T-helper 17 cell (primary cell): ENCODE measurements around the gene TBC1D22A. TPM values are rescaled to one million over a fixed set of nuclear protein-coding genes. Genes with fewer than 3 reads are reported as not detected.
"Not testable (repeated sequence)": the region's sequence is repeated elsewhere in the genome, so short reads cannot be mapped to it uniquely, and the experiment has no call there.

Experiments
- ATAC-seq: fragments of 150-1000 bp; cut with Tn5 transposase; 2 replicates; pipeline ENCODE4 v1.10.0; 2021; ENCODE audit warnings: mild to moderate bottlenecking, moderate library complexity
- DNase-seq, 3 donors: peaks; one replicate each; pipeline versions ENCODE4 v3.0.0 to v3.0.0-alpha.2; 2020 to 2021
- H3K9me3 ChIP-seq: one replicate; pipeline ENCODE4 v1.7.0; 2013; ENCODE audit warnings: low read length, mild to moderate bottlenecking; ENCODE audit not compliant: control insufficient read depth, poor library complexity, severe bottlenecking
- H3K27ac Mint-ChIP-seq: one replicate; pipeline ENCODE4 v1.8.0; 2022; ENCODE audit warnings: mild to moderate bottlenecking, moderate library complexity, mixed read lengths
- H3K27me3 Mint-ChIP-seq: one replicate; pipeline ENCODE4 v1.8.0; 2022; ENCODE audit warnings: mixed read lengths
- H3K36me3 Mint-ChIP-seq: one replicate; pipeline ENCODE4 v1.8.0; 2022; ENCODE audit warnings: low read depth, mixed read lengths
- H3K4me1 Mint-ChIP-seq: one replicate; pipeline ENCODE4 v1.8.0; 2022; ENCODE audit warnings: mild to moderate bottlenecking, mixed read lengths
- H3K4me3 Mint-ChIP-seq: one replicate; pipeline ENCODE4 v1.8.0; 2022; ENCODE audit warnings: mild to moderate bottlenecking, moderate library complexity, mixed read lengths
- total RNA-seq, 4 donors: library from RNA in 2 of 4; stranded (reverse) in 2 of 4; gene quantifications; one replicate each; pipeline ENCODE4 v1.2.3 and lab custom pipeline; 2022 to 2026

TBC1D22A gene
- total RNA-seq, 2 donors from 2014 or later, result 42.1 to 43.8 TPM

GRCh38 chr22:46731246-46732040 is 31.0 kb upstream of the TBC1D22A start:
- Mint-ChIP-seq H3K27ac (peak overlapping the region; percentile 97), H3K4me3 (peak overlapping the region; percentile 92), H3K27me3 (no peaks in the 10 kb centered on the region), H3K4me1 (peaks cover 56% of the 10 kb centered on the region), H3K36me3 (peaks cover 3% of the 10 kb centered on the region)
- no peaks in the 10 kb centered on the region for H3K9me3 ChIP-seq
- ATAC-seq (peak; percentile 14), DNase-seq (no peak)

GRCh38 chr22:46732041-46732379 is 30.4 kb upstream of the TBC1D22A start:
- Mint-ChIP-seq H3K4me3 (peak overlapping the region; percentile 92), H3K4me1 (peaks cover 58% of the 10 kb centered on the region), H3K27me3 (no peaks in the 10 kb centered on the region), H3K27ac (peak overlapping the region; percentile 97), H3K36me3 (peaks cover 3% of the 10 kb centered on the region)
- DNase-seq, result no peak
- no peaks in the 10 kb centered on the region for H3K9me3 ChIP-seq
- ATAC-seq, result no peak

- peaks cover 58% of the 10 kb centered on the region for H3K4me1 Mint-ChIP-seq
- peak overlapping the region; percentile 92 for H3K4me3 Mint-ChIP-seq
- peaks cover 5% of the 10 kb centered on the region for H3K36me3 Mint-ChIP-seq
- no peaks in the 10 kb centered on the region for H3K9me3 ChIP-seq
- ATAC-seq (no peak), DNase-seq (no peak)
- H3K27ac Mint-ChIP-seq, result peak overlapping the region; percentile 97
- no peaks in the 10 kb centered on the region for H3K27me3 Mint-ChIP-seq
Measured at GRCh38 chr22:46732513-46732912, 29.9 kb upstream of the TBC1D22A start.

GRCh38 chr22:46734213-46734722 is 28.2 kb upstream of the TBC1D22A start:
- Mint-ChIP-seq H3K27ac (peak overlapping the region; percentile 99), H3K4me3 (peak overlapping the region; percentile 100)
- not testable (repeated sequence) for ATAC-seq

GRCh38 chr22:46734830-46735453 is 27.5 kb upstream of the TBC1D22A start:
- H3K9me3 ChIP-seq, result no peaks in the 10 kb centered on the region
- Mint-ChIP-seq H3K36me3 (peaks cover 5% of the 10 kb centered on the region), H3K27ac (peak overlapping the region; percentile 99), H3K4me3 (peak overlapping the region; percentile 100), H3K27me3 (no peaks in the 10 kb centered on the region), H3K4me1 (peaks cover 54% of the 10 kb centered on the region)
- peak; percentile 70 to 86 (median 83) for DNase-seq
- ATAC-seq, result peak; percentile 65

More at GRCh38 chr22:46734213-46734722, 28.2 kb upstream of the TBC1D22A start:
- not testable (repeated sequence) for H3K9me3 ChIP-seq, H3K36me3 Mint-ChIP-seq, H3K27me3 Mint-ChIP-seq, DNase-seq
- peaks cover 54% of the 10 kb centered on the region for H3K4me1 Mint-ChIP-seq

GRCh38 chr22:46735747-46736608 is 26.5 kb upstream of the TBC1D22A start:
- ATAC-seq, result no peak
- no peaks in the 10 kb centered on the region for H3K9me3 ChIP-seq
- H3K27me3 Mint-ChIP-seq, result no peaks in the 10 kb centered on the region
- H3K4me3 Mint-ChIP-seq, result peak overlapping the region; percentile 100
- no peak for DNase-seq
- H3K27ac Mint-ChIP-seq, result peak overlapping the region; percentile 99
- H3K36me3 Mint-ChIP-seq, result peaks cover 5% of the 10 kb centered on the region
- peaks cover 45% of the 10 kb centered on the region for H3K4me1 Mint-ChIP-seq

GRCh38 chr22:46736705-46737104 is 25.7 kb upstream of the TBC1D22A start:
- H3K27me3 Mint-ChIP-seq, result no peaks in the 10 kb centered on the region
- DNase-seq, result no peak
- H3K27ac Mint-ChIP-seq, result peak overlapping the region; percentile 99
- ATAC-seq, result no peak
- peak overlapping the region; percentile 100 for H3K4me3 Mint-ChIP-seq
- H3K36me3 Mint-ChIP-seq, result peaks cover 2% of the 10 kb centered on the region
- no peaks in the 10 kb centered on the region for H3K9me3 ChIP-seq
- peaks cover 39% of the 10 kb centered on the region for H3K4me1 Mint-ChIP-seq

- ATAC-seq, result peak; percentile 2
- H3K4me1 Mint-ChIP-seq, result peaks cover 35% of the 10 kb centered on the region
- H3K4me3 Mint-ChIP-seq, result peak overlapping the region; percentile 100
- H3K9me3 ChIP-seq, result no peaks in the 10 kb centered on the region
- peak in 1 of 3 donors; percentile 29 for DNase-seq
- no peaks in the 10 kb centered on the region for H3K27me3 Mint-ChIP-seq
- H3K27ac Mint-ChIP-seq, result peak overlapping the region; percentile 99
- peaks cover 2% of the 10 kb centered on the region for H3K36me3 Mint-ChIP-seq
Measured at GRCh38 chr22:46737105-46737975, 25.1 kb upstream of the TBC1D22A start.

GRCh38 chr22:46737976-46738646 is 24.3 kb upstream of the TBC1D22A start, which contains the start of gene CERK:
Gene CERK (minus strand): TSS chr22:46738252. CDS start chr22:46738148, 104 bp downstream.
- Mint-ChIP-seq H3K27me3 (no peaks in the 10 kb centered on the region), H3K27ac (peak within 1 kb of the TSS; percentile 99), H3K4me3 (peak within 1 kb of the TSS; percentile 100), H3K4me1 (peaks cover 39% of the 10 kb centered on the region), H3K36me3 (peaks cover 2% of the 10 kb centered on the region)
- DNase-seq (peak; percentile 66 to 75 (median 70)), ATAC-seq (peak; percentile 48)
- no peaks in the 10 kb centered on the region for H3K9me3 ChIP-seq

GRCh38 chr22:46738647-46739093 is 23.8 kb upstream of the TBC1D22A start:
- Mint-ChIP-seq H3K4me3 (peak overlapping the region; percentile 90), H3K27me3 (no peaks in the 10 kb centered on the region), H3K36me3 (peaks cover 2% of the 10 kb centered on the region), H3K4me1 (peaks cover 39% of the 10 kb centered on the region), H3K27ac (peak overlapping the region; percentile 95)
- ATAC-seq (peak; percentile 0), DNase-seq (no peak)
- H3K9me3 ChIP-seq, result no peaks in the 10 kb centered on the region

- ATAC-seq, result peak; percentile 72
- peak overlapping the region; percentile 95 for H3K27ac Mint-ChIP-seq
- no peaks in the 10 kb centered on the region for H3K27me3 Mint-ChIP-seq
- H3K9me3 ChIP-seq, result no peaks in the 10 kb centered on the region
- DNase-seq, result peak; percentile 66 to 74 (median 71)
- peaks cover 2% of the 10 kb centered on the region for H3K36me3 Mint-ChIP-seq
- peak overlapping the region; percentile 90 for H3K4me3 Mint-ChIP-seq
- peaks cover 36% of the 10 kb centered on the region for H3K4me1 Mint-ChIP-seq
Measured at GRCh38 chr22:46739094-46739870, 23.2 kb upstream of the TBC1D22A start.
